Endothelial cell of umbilical vein (primary cell): ENCODE results near the gene TP53BP1. TPM values are rescaled to one million over a fixed set of nuclear protein-coding genes. Genes with fewer than 3 reads are reported as not detected.

Source experiments
- BruUV-seq: library from RNA; stranded (reverse); fragments of 400-500 nt; replicated peaks from 2 replicates; lab custom pipeline; 2021; lab: Mats Ljungman, UMichigan
- CTCF ChIA-PET: fragments of 300-600, 350-600 bp; sonication (Branson Sonifier 250); formaldehyde crosslinking; loops from one replicate; lab custom pipeline; 2021; ENCODE audit warnings: antibody characterized with exemption, inconsistent platforms; lab: Charles Lee
- POLR2A ChIA-PET: fragments of 300-600, 350-600 bp; sonication (Branson Sonifier 250); formaldehyde crosslinking; loops from one replicate; lab custom pipeline; 2021; ENCODE audit warnings: antibody characterized with exemption, inconsistent platforms; lab: Charles Lee
- DNase-seq: peaks from one replicate; pipeline ENCODE4 v3.0.0-alpha.2; 2011; ENCODE audit warnings: low read depth, low spot score
- FAIRE-seq: peaks from 2 replicates; lab custom pipeline; 2011; peaks lifted over from hg19 to GRCh38; lab: Jason Lieb, UNC
- H2AFZ ChIP-seq: 2 replicates; pipeline ENCODE4 v1.6.0; 2012; ENCODE audit warnings: low read depth, low read length, control low read depth, inconsistent platforms
- H3K27ac ChIP-seq: 2 replicates; pipeline ENCODE4 v1.5.1; 2011; ENCODE audit warnings: low read depth, mild to moderate bottlenecking, control low read depth, low read length, moderate library complexity; ENCODE audit not compliant: insufficient read depth
- H3K27me3 ChIP-seq, 2 experiments: 2 replicates each; pipeline versions ENCODE4 v1.6.0 to v1.6.1; 2011; ENCODE audit warnings: low read length in 2 of 2, mixed read lengths in 1 of 2; ENCODE audit not compliant: control insufficient read depth in 2 of 2, insufficient read depth in 2 of 2
- H3K36me3 ChIP-seq, 2 experiments: 2 replicates in 1 of 2; 3 replicates in 1 of 2; pipeline ENCODE4 v1.5.1; 2011; ENCODE audit warnings: low read length in 2 of 2, mild to moderate bottlenecking in 1 of 2, moderate library complexity in 1 of 2; ENCODE audit not compliant: control insufficient read depth in 2 of 2, insufficient read depth in 2 of 2; ENCODE audit errors: extremely low read depth in 1 of 2
- H3K4me1 ChIP-seq: 3 replicates; pipeline ENCODE4 v1.5.1; 2011; ENCODE audit warnings: mild to moderate bottlenecking, low read length; ENCODE audit not compliant: control insufficient read depth, insufficient read depth; ENCODE audit errors: extremely low read depth
- H3K4me2 ChIP-seq: 2 replicates; pipeline ENCODE4 v1.6.1; 2011; ENCODE audit warnings: low read length, control low read depth, mixed read lengths; ENCODE audit not compliant: insufficient read depth
- H3K4me3 ChIP-seq, 3 experiments: fragments of 200-600 bp in 1 of 3; sonication (generic), shearing (Covaris generic) in 1 of 3; replicated peaks in 1 of 3; 2 replicates each; pipeline ENCODE4 v1.5.1; 2011 to 2016; ENCODE audit warnings: control low read depth in 3 of 3, low read length in 3 of 3, mild to moderate bottlenecking in 2 of 3, inconsistent platforms in 1 of 3, low read depth in 1 of 3, moderate library complexity in 1 of 3; ENCODE audit not compliant: insufficient read depth in 1 of 3
- H3K79me2 ChIP-seq: 2 replicates; pipeline ENCODE4 v1.6.0; 2012; ENCODE audit warnings: low read length, inconsistent platforms; ENCODE audit not compliant: control insufficient read depth, insufficient read depth
- H3K9ac ChIP-seq: replicated peaks from 2 replicates; pipeline ENCODE3; 2011; ENCODE audit warnings: low read length, control low read depth; ENCODE audit not compliant: insufficient read depth; ENCODE audit errors: extremely low read depth
- H3K9me1 ChIP-seq: replicated peaks from 3 replicates; pipeline ENCODE4 v1.6.0; 2011; ENCODE audit warnings: mild to moderate bottlenecking, low read length; ENCODE audit not compliant: control insufficient read depth, insufficient read depth; ENCODE audit errors: extremely low read depth
- H3K9me3 ChIP-seq: replicated peaks from 2 replicates; pipeline ENCODE4 v1.5.1; 2012; ENCODE audit warnings: low read length, inconsistent platforms; ENCODE audit not compliant: control insufficient read depth, insufficient read depth
- H4K20me1 ChIP-seq: replicated peaks from 2 replicates; pipeline ENCODE3; 2011; ENCODE audit warnings: mild to moderate bottlenecking, low read length; ENCODE audit not compliant: control insufficient read depth, insufficient read depth; ENCODE audit errors: extremely low read depth
- EZH2 ChIP-seq: IDR thresholded peaks from 2 replicates; pipeline ENCODE4 v1.6.1; 2012; ENCODE audit warnings: borderline replicate concordance, low read depth, mild to moderate bottlenecking, moderate library complexity, low read length, inconsistent platforms; ENCODE audit not compliant: severe bottlenecking
- FOS ChIP-seq: IDR thresholded peaks from 2 replicates; pipeline ENCODE4 v1.6.1; 2011; ENCODE audit warnings: mild to moderate bottlenecking, low read length, moderate library complexity, borderline replicate concordance; ENCODE audit not compliant: insufficient read depth
- GATA2 ChIP-seq: IDR thresholded peaks from 2 replicates; pipeline ENCODE4 v1.7.0; 2011; ENCODE audit warnings: low read depth, mild to moderate bottlenecking, moderate library complexity, mixed read lengths, low read length; ENCODE audit not compliant: insufficient read length, insufficient read depth
- JUN ChIP-seq: IDR thresholded peaks from 2 replicates; pipeline ENCODE4 v1.6.1; 2011; ENCODE audit warnings: borderline replicate concordance, low read depth; ENCODE audit not compliant: insufficient read length, insufficient read depth
- MYC ChIP-seq: IDR thresholded peaks from one replicate; pipeline ENCODE4 v1.6.1; 2011; ENCODE audit warnings: mild to moderate bottlenecking, low read depth, low read length
- POLR2A ChIP-seq: IDR thresholded peaks from 2 replicates; pipeline ENCODE4 v1.6.1; 2012; ENCODE audit warnings: low read depth, mild to moderate bottlenecking, control low read depth, low read length
- POLR2AphosphoS5 ChIP-seq: IDR thresholded peaks from 2 replicates; pipeline ENCODE4 v1.6.1; 2012; ENCODE audit warnings: low read depth, mild to moderate bottlenecking, control low read depth, low read length, moderate library complexity; ENCODE audit not compliant: insufficient read depth
- dilution Hi-C: fragments of 300-500 bp; cut with MboI; formaldehyde crosslinking; loops from one replicate; pipeline ENCODE4 v1.15.0; 2019; ENCODE audit warnings: low sequenced_read_pairs; ENCODE audit not compliant: extremely low pct_ligation_motif_present
- intact Hi-C: fragments of 100-400 bp; cut with micrococcal nuclease; formaldehyde crosslinking; loops from one replicate; pipeline ENCODE4 v1.10.0; 2022
- polyA plus RNA-seq, 4 experiments: library from polyadenylated mRNA; depleted of rRNA in 3 of 4; stranded (reverse) in 3 of 4; unstranded in 1 of 4; fragments of >200 nt; gene quantifications; 2 replicates each; pipeline versions ENCODE4 v1.2.1 to v1.2.3, GENCODE V29; 2011 to 2012; ENCODE audit warnings: missing spikeins in 1 of 4
- total RNA-seq: library from RNA; stranded (reverse); gene quantifications from 2 replicates; pipeline ENCODE4 v1.2.3, GENCODE V29; 2021
- TF ChIP-seq, protein P1 (sequence below): IDR thresholded peaks from 2 replicates; pipeline ENCODE4 v1.6.1; 2011; ENCODE audit not compliant: insufficient read depth, insufficient read length
- TF ChIP-seq, protein P2 (sequence below), 2 donors: IDR thresholded peaks; 1 replicate in 1 of 2; 2 replicates in 1 of 2; pipeline ENCODE4 v1.5.1; 2011; ENCODE audit warnings: low read length in 2 of 2, mild to moderate bottlenecking in 2 of 2, moderate library complexity in 2 of 2, control low read depth in 1 of 2, inconsistent platforms in 1 of 2, low read depth in 1 of 2; ENCODE audit not compliant: insufficient read depth in 1 of 2; ENCODE audit errors: extremely low read depth in 1 of 2

The TP53BP1 gene
- total and polyA plus RNA-seq, 2 donors (not counting 3 experiments of a cell fraction or from before 2014, with no cell fraction given), result 28.1 to 59.5 TPM

- FAIRE-seq, result no peak
- H2AFZ ChIP-seq, result no peak overlapping the region
- H3K79me2 ChIP-seq, result no peaks in the 10 kb centered on the region
- H4K20me1 ChIP-seq, result no peaks in the 10 kb centered on the region
- no peak overlapping the region for H3K4me3 ChIP-seq
- CTCF ChIA-PET, result no interaction called here
- H3K9me1 ChIP-seq, result peaks cover 2% of the 10 kb centered on the region
- dilution Hi-C loops (no loop called here), intact Hi-C loops (no loop called here)
- no peak for DNase-seq
- no peaks in the 10 kb centered on the region for H3K4me1 ChIP-seq
- H3K27me3 ChIP-seq, result no peaks in the 10 kb centered on the region
- BruUV-seq, result no TSS peak
- H3K9me3 ChIP-seq, result no peaks in the 10 kb centered on the region
- no peak overlapping the region for H3K27ac ChIP-seq
- H3K36me3 ChIP-seq, result peaks cover 9 to 30% of the 10 kb centered on the region in 2 experiments
- H3K9ac ChIP-seq, result no peak overlapping the region
- POLR2A ChIA-PET, result no interaction called here
- TF ChIP-seq GATA2, result no peak
- no peak for TF ChIP-seq POLR2A
- no peak for TF ChIP-seq JUN
- TF ChIP-seq POLR2AphosphoS5, result no peak
- TF ChIP-seq FOS, result no peak
- no peak for TF ChIP-seq EZH2
- TF ChIP-seq, protein P1, sequence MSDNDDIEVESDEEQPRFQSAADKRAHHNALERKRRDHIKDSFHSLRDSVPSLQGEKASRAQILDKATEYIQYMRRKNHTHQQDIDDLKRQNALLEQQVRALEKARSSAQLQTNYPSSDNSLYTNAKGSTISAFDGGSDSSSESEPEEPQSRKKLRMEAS, result no peak
- TF ChIP-seq, protein P2, sequence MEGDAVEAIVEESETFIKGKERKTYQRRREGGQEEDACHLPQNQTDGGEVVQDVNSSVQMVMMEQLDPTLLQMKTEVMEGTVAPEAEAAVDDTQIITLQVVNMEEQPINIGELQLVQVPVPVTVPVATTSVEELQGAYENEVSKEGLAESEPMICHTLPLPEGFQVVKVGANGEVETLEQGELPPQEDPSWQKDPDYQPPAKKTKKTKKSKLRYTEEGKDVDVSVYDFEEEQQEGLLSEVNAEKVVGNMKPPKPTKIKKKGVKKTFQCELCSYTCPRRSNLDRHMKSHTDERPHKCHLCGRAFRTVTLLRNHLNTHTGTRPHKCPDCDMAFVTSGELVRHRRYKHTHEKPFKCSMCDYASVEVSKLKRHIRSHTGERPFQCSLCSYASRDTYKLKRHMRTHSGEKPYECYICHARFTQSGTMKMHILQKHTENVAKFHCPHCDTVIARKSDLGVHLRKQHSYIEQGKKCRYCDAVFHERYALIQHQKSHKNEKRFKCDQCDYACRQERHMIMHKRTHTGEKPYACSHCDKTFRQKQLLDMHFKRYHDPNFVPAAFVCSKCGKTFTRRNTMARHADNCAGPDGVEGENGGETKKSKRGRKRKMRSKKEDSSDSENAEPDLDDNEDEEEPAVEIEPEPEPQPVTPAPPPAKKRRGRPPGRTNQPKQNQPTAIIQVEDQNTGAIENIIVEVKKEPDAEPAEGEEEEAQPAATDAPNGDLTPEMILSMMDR (IDR thresholded peaks at IDR 0.05; ENCODE audit: extremely low read depth in 1 of 2, insufficient read depth in 1 of 2, low read depth in 1 of 2, low read length in 2 of 2), result no peak
- TF ChIP-seq MYC, result no peak
- H3K4me2 ChIP-seq, result no peak overlapping the region
Observed at GRCh38 chr15:43414196-43414595, 78.8 kb downstream of the TP53BP1 start.
